A549 (cell line): ENCODE measurements around the gene LAMA1. TPM values are rescaled to one million over a fixed set of nuclear protein-coding genes. Genes with fewer than 3 reads are reported as not detected.

ENCODE experiments used
- ATAC-seq, 2 experiments: fragments of 200-7000 bp in 1 of 2; fragments of >200 bp in 1 of 2; cut with Nextera tagmentation in 1 of 2; cut with Tn5 transposase in 1 of 2; 3 replicates each; pipeline versions ENCODE4 v1.8.0 to v1.9.1; 2018 to 2020; ENCODE audit warnings: mild to moderate bottlenecking in 1 of 2, moderate library complexity in 1 of 2
- CTCF ChIA-PET: fragments of 300-600 bp; sonication (Branson Sonifier 250); formaldehyde crosslinking; extraction: SDS; loops from one replicate; lab custom pipeline; 2021; ENCODE audit warnings: antibody characterized with exemption, inconsistent platforms; lab: Yijun Ruan, JAX
- POLR2A ChIA-PET: fragments of 350-600 bp; formaldehyde crosslinking; extraction: SDS; loops from one replicate; lab custom pipeline; 2021; ENCODE audit warnings: antibody characterized with exemption, inconsistent platforms; lab: Yijun Ruan, JAX
- DNase-seq, 2 experiments: peaks; one replicate each; pipeline versions ENCODE4 v3.0.0 to v3.0.0-alpha.2; 2011 to 2016; ENCODE audit warnings: low read depth in 1 of 2, low spot score in 1 of 2
- FAIRE-seq: peaks from 2 replicates; lab custom pipeline; 2011; peaks lifted over from hg19 to GRCh38; lab: Jason Lieb, UNC
- H3K27ac ChIP-seq, 2 experiments: fragments of >200 bp; sonication (Bioruptor Twin); formaldehyde crosslinking; 3 replicates each; pipeline ENCODE4 v1.5.1; 2016 to 2017
- H3K4me1 ChIP-seq: fragments of >200 bp; sonication (Bioruptor Twin); formaldehyde crosslinking; 3 replicates; pipeline ENCODE4 v1.6.1; 2016
- H3K4me2 ChIP-seq: fragments of >200 bp; sonication (Bioruptor Twin); formaldehyde crosslinking; 3 replicates; pipeline ENCODE4 v1.6.1; 2016
- H3K4me3 ChIP-seq: fragments of >200 bp; sonication (Bioruptor Twin); formaldehyde crosslinking; 3 replicates; pipeline ENCODE4 v1.5.1; 2016
- H3K9me3 ChIP-seq: fragments of >200 bp; sonication (Bioruptor Twin); formaldehyde crosslinking; 3 replicates; pipeline ENCODE4 v1.6.1; 2016
- BHLHE40 ChIP-seq: IDR thresholded peaks from 2 replicates; pipeline ENCODE4 v1.6.1; 2012; ENCODE audit warnings: low read depth, low read length, inconsistent platforms
- CHD2 ChIP-seq: fragments of 150-350 bp; IDR thresholded peaks from 2 replicates; pipeline ENCODE4 v1.6.1; 2014; ENCODE audit warnings: low read length; ENCODE audit not compliant: partially characterized antibody
- CHD4 ChIP-seq: fragments of 200-600 bp; sonication (generic); IDR thresholded peaks from 2 replicates; pipeline ENCODE4 v1.6.1; 2016; ENCODE audit warnings: antibody characterized with exemption, mild to moderate bottlenecking, borderline replicate concordance
- EHF ChIP-seq: fragments of 250-450 bp; sonication (Bioruptor Pico); IDR thresholded peaks from 2 replicates; pipeline ENCODE4 v1.5.0; 2020; ENCODE audit warnings: mild to moderate bottlenecking
- ELK1 ChIP-seq: fragments of 150-350 bp; IDR thresholded peaks from 2 replicates; pipeline ENCODE4 v1.6.1; 2014; ENCODE audit warnings: low read depth, mild to moderate bottlenecking, low read length
- EP300 ChIP-seq, 2 experiments: fragments of >200 bp; sonication (Bioruptor Twin); formaldehyde crosslinking; IDR thresholded peaks; 2 replicates in 1 of 2; 3 replicates in 1 of 2; pipeline ENCODE4 v1.6.1; 2016 to 2017
- ESRRA ChIP-seq: fragments of 150-350 bp; IDR thresholded peaks from 2 replicates; pipeline ENCODE4 v1.6.1; 2014; ENCODE audit warnings: mild to moderate bottlenecking, low read length, borderline replicate concordance
- GATA3 ChIP-seq: IDR thresholded peaks from 2 replicates; pipeline ENCODE4 v1.6.1; 2012; ENCODE audit warnings: borderline replicate concordance
- HDAC2 ChIP-seq: fragments of 200-600 bp; sonication (generic); IDR thresholded peaks from 2 replicates; pipeline ENCODE4 v1.6.1; 2016
- JUN ChIP-seq, 2 experiments: fragments of >200 bp; sonication (Bioruptor Twin); formaldehyde crosslinking; IDR thresholded peaks; 2 replicates in 1 of 2; 3 replicates in 1 of 2; pipeline ENCODE4 v1.6.1; 2016 to 2017
- KDM1A ChIP-seq: fragments of 200-600 bp; sonication (generic); IDR thresholded peaks from 2 replicates; pipeline ENCODE4 v1.6.1; 2016; ENCODE audit warnings: low read depth, mild to moderate bottlenecking
- KDM5A ChIP-seq: fragments of 200-600 bp; sonication (generic); IDR thresholded peaks from 2 replicates; pipeline ENCODE4 v1.6.1; 2016; ENCODE audit warnings: antibody characterized with exemption, mild to moderate bottlenecking
- MAFK ChIP-seq: fragments of 450-650 bp; IDR thresholded peaks from 2 replicates; pipeline ENCODE4 v1.6.1; 2014; ENCODE audit not compliant: partially characterized antibody
- MAZ ChIP-seq: fragments of 150-350 bp; IDR thresholded peaks from 2 replicates; pipeline ENCODE4 v1.6.1; 2014; ENCODE audit warnings: antibody characterized with exemption, low read depth, low read length, borderline replicate concordance
- MYC ChIP-seq: IDR thresholded peaks from 2 replicates; pipeline ENCODE4 v1.6.1; 2012; ENCODE audit warnings: mild to moderate bottlenecking, inconsistent platforms, low read length, improper control_type of control experiment, borderline replicate concordance
- NPAS2 ChIP-seq: fragments of 250-450 bp; sonication (Bioruptor Pico); IDR thresholded peaks from 2 replicates; pipeline ENCODE4 v1.8.0; 2022; ENCODE audit warnings: mild to moderate bottlenecking, moderate library complexity, borderline replicate concordance
- POLR2A ChIP-seq: IDR thresholded peaks from 2 replicates; pipeline ENCODE4 v1.6.1; 2012; ENCODE audit warnings: mild to moderate bottlenecking, low read length
- POLR2AphosphoS2 ChIP-seq: conservative IDR thresholded peaks from 2 replicates; pipeline ENCODE4 v1.6.1; 2012; ENCODE audit warnings: low read length, improper control_type of control experiment, inconsistent platforms
- RCOR1 ChIP-seq: fragments of 150-350 bp; IDR thresholded peaks from 2 replicates; pipeline ENCODE4 v1.6.1; 2014; ENCODE audit warnings: antibody characterized with exemption, low read length, low read depth
- RFX5 ChIP-seq: fragments of 450-650 bp; IDR thresholded peaks from 2 replicates; pipeline ENCODE4 v1.7.1; 2014; ENCODE audit warnings: antibody characterized with exemption, mild to moderate bottlenecking, moderate library complexity
- SMC3 ChIP-seq: fragments of >200 bp; sonication (Bioruptor Twin); formaldehyde crosslinking; IDR thresholded peaks from 3 replicates; pipeline ENCODE4 v1.6.1; 2018; ENCODE audit warnings: inconsistent platforms
- TFCP2L1 ChIP-seq: fragments of 250-450 bp; sonication (Bioruptor Pico); IDR thresholded peaks from 2 replicates; pipeline ENCODE4 v1.5.0; 2021; ENCODE audit warnings: mild to moderate bottlenecking
- ZC3H11A ChIP-seq: fragments of 450-650 bp; IDR thresholded peaks from 2 replicates; pipeline ENCODE4 v1.6.1; 2014; ENCODE audit warnings: antibody characterized with exemption, mild to moderate bottlenecking
- ZFP36 ChIP-seq: fragments of 450-650 bp; IDR thresholded peaks from 2 replicates; pipeline ENCODE4 v1.6.1; 2014; ENCODE audit warnings: borderline replicate concordance; ENCODE audit not compliant: partially characterized antibody
- ZNF302 ChIP-seq: fragments of 250-450 bp; sonication (Bioruptor Pico); IDR thresholded peaks from 2 replicates; pipeline ENCODE4 v1.9.0; 2021; ENCODE audit warnings: inconsistent platforms, mild to moderate bottlenecking, moderate library complexity
- ZSCAN20 ChIP-seq: fragments of 250-450 bp; sonication (Bioruptor Pico); IDR thresholded peaks from 2 replicates; pipeline ENCODE4 v1.8.0; 2022; ENCODE audit warnings: mild to moderate bottlenecking, moderate library complexity
- WGBS: methylation state at CpG from one replicate; pipeline ENCODE4 v1.1.6; 2017; ENCODE audit errors: missing lambda C conversion rate; 5-methylcytosine and 5-hydroxymethylcytosine counted together
- polyA plus RNA-seq, 4 experiments: library from polyadenylated mRNA; depleted of rRNA in 3 of 4; stranded (reverse); fragments of >200 nt; fragmentation: RNase III in 1 of 4; extraction: RNeasy Plus Mini Kit Qiagen cat#74134 plus additional on column Dnase treatment in 1 of 4; gene quantifications; 2 replicates in 3 of 4; 3 replicates in 1 of 4; pipeline ENCODE4 v1.2.3, GENCODE V29; 2011 to 2017
- TF ChIP-seq, protein P1 (sequence below): IDR thresholded peaks from 2 replicates; pipeline ENCODE4 v1.6.1; 2012
- TF ChIP-seq, protein P2 (sequence below): fragments of 450-650 bp; IDR thresholded peaks from 2 replicates; pipeline ENCODE4 v1.6.1; 2014; ENCODE audit warnings: antibody characterized with exemption
- TF ChIP-seq, protein P3 (sequence below): fragments of 250-450 bp; sonication (Bioruptor Pico); IDR thresholded peaks from 2 replicates; pipeline ENCODE4 v1.5.0; 2020; ENCODE audit warnings: low read depth, mild to moderate bottlenecking, moderate library complexity
- TF ChIP-seq, protein P4 (sequence below): fragments of >200 bp; sonication (Bioruptor Twin); formaldehyde crosslinking; IDR thresholded peaks from 3 replicates; pipeline ENCODE4 v1.5.1; 2016

Gene LAMA1
- polyA plus RNA-seq, 2 of the 4 experiments (the other 2 are of a cell fraction): 0.05 to 0.06 TPM

DNA sequence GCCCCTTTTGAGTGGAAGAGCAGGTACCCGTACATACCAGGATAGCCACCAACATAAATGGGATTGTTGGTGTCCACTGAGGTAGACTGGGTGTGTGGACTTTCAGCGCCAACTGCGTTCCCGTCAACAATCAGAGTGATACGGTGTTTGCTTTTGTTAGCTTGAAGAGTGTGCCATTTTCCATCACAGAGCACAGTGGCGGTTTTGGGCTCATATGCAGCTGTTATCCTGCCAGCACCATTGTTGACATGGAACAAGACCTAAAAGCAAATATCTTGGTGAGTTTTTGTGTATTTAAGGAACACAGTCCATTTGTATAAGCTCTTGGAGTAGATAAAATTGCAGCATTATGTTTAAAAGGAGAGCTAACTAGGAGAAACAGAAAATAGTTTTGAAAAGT lies 174.5 kb downstream of the LAMA1 start:
- Histone ChIP-seq H3K27ac (no peak overlapping the region), H3K4me3 (no peak overlapping the region)
- no peak for FAIRE-seq
- TF ChIP-seq EP300 (IDR thresholded peaks at IDR 0.05) (no peak), ELK1 (no peak), KDM5A (no peak), RFX5 (no peak), MAFK (no peak), MYC (no peak), SMC3 (no peak), TFCP2L1 (CRISPR knock-in tag) (no peak), HDAC2 (no peak), JUN (IDR thresholded peaks at IDR 0.05) (no peak), MAZ (no peak), CHD4 (no peak), KDM1A (no peak), POLR2A (no peak)
- TF ChIP-seq, protein P1, sequence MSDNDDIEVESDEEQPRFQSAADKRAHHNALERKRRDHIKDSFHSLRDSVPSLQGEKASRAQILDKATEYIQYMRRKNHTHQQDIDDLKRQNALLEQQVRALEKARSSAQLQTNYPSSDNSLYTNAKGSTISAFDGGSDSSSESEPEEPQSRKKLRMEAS: no peak
- TF ChIP-seq, all 56 proteins: peak for 0
- H3K4me1 ChIP-seq: no peaks in the 10 kb centered on the region
- POLR2A ChIA-PET: no interaction called here
- WGBS: 51% methylated on average over 5 of the region's 6 CpGs
- ATAC-seq (no peak), DNase-seq (no peak)
- no peak overlapping the region for H3K4me2 ChIP-seq
- CTCF ChIA-PET: no interaction called here
- H3K9me3 ChIP-seq: no peaks in the 10 kb centered on the region

DNA sequence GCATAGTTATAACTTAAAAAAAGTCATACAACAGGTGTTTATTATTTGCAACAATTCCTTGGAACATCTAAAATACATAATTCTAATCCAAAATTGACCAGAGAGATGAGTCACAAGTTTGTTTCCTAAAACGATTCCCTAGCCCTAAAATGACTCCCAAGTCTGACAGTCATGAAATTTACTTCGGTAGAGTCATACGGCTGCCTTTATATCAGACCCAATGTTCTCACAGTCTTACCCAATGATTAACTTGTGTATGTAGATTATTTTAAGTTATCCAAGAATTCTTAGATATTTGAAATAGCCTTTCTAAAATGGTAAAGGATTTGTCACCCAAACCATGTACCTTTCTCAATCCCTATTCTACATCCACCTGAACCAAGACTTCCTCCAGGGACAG lies 174.9 kb downstream of the LAMA1 start:
- ChIA-PET POLR2A (no interaction called here), CTCF (no interaction called here)
- TF ChIP-seq MYC (no peak), ESRRA (no peak), BHLHE40 (no peak), ZSCAN20 (CRISPR knock-in tag) (no peak), POLR2A (no peak), RCOR1 (no peak), NPAS2 (CRISPR knock-in tag) (no peak), GATA3 (no peak), RFX5 (no peak), ZNF302 (CRISPR knock-in tag) (no peak), ZC3H11A (no peak), HDAC2 (no peak), ZFP36 (no peak), EHF (CRISPR knock-in tag) (no peak), POLR2AphosphoS2 (no peak), CHD2 (no peak)
- TF ChIP-seq, protein P2, sequence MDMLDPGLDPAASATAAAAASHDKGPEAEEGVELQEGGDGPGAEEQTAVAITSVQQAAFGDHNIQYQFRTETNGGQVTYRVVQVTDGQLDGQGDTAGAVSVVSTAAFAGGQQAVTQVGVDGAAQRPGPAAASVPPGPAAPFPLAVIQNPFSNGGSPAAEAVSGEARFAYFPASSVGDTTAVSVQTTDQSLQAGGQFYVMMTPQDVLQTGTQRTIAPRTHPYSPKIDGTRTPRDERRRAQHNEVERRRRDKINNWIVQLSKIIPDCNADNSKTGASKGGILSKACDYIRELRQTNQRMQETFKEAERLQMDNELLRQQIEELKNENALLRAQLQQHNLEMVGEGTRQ: no peak
- TF ChIP-seq, protein P3, sequence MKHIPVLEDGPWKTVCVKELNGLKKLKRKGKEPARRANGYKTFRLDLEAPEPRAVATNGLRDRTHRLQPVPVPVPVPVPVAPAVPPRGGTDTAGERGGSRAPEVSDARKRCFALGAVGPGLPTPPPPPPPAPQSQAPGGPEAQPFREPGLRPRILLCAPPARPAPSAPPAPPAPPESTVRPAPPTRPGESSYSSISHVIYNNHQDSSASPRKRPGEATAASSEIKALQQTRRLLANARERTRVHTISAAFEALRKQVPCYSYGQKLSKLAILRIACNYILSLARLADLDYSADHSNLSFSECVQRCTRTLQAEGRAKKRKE (CRISPR knock-in tag): no peak
- TF ChIP-seq, protein P4, sequence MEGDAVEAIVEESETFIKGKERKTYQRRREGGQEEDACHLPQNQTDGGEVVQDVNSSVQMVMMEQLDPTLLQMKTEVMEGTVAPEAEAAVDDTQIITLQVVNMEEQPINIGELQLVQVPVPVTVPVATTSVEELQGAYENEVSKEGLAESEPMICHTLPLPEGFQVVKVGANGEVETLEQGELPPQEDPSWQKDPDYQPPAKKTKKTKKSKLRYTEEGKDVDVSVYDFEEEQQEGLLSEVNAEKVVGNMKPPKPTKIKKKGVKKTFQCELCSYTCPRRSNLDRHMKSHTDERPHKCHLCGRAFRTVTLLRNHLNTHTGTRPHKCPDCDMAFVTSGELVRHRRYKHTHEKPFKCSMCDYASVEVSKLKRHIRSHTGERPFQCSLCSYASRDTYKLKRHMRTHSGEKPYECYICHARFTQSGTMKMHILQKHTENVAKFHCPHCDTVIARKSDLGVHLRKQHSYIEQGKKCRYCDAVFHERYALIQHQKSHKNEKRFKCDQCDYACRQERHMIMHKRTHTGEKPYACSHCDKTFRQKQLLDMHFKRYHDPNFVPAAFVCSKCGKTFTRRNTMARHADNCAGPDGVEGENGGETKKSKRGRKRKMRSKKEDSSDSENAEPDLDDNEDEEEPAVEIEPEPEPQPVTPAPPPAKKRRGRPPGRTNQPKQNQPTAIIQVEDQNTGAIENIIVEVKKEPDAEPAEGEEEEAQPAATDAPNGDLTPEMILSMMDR: no peak

More for the DNA sequence above, 174.9 kb downstream of the LAMA1 start:
- no peaks in the 10 kb centered on the region for H3K9me3 ChIP-seq
- no peak for ATAC-seq
- no peak for FAIRE-seq
- no peak for DNase-seq
- no peak overlapping the region for H3K27ac ChIP-seq
- no peak overlapping the region for H3K4me2 ChIP-seq
- no peak overlapping the region for H3K4me3 ChIP-seq
- H3K4me1 ChIP-seq: no peaks in the 10 kb centered on the region
- 63% methylated on average over 3 of the region's 3 CpGs for WGBS
